ENCODE measurements around the gene XIST. TPM values are rescaled to one million over a fixed set of nuclear protein-coding genes. Genes with fewer than 3 reads are reported as not detected.
"Not testable (repeated sequence)": the region's sequence is repeated elsewhere in the genome, so short reads cannot be mapped to it uniquely, and the experiment has no call there.

XIST gene
- polyA plus RNA-seq, 1 donor (not counting 4 experiments of a cell fraction or from before 2014, with no cell fraction given), result 199 TPM

DNA sequence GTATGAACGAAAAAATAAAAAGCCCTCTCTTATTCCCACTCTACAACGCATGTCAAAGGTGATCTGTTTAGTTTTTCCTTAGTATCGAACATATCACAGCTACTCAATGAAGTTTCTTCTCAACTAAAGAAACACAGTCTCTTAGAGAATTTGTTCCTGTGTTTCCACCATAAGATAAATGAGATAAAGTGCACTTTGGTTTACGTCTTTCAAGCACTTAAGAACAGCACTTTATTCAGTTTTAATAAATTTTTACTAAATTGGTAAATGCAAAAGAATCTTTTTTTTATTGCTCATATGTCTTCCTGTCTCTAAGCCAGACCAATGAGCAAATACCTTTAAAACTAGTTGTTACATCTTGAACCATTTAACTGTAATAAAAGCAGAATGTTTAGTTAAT lies 29.7 kb downstream of the XIST start:
- no peak overlapping the region for H3K9ac ChIP-seq (ENCODE audit: control insufficient read depth, extremely low read depth, insufficient read depth, low read length)
- H3K36me3 ChIP-seq (ENCODE audit: control insufficient read depth in 2 of 2, extremely low read depth in 1 of 2, insufficient read depth in 2 of 2, low read length in 2 of 2), result peaks cover 2 to 3% of the 10 kb centered on the region in 2 experiments
- H2AFZ ChIP-seq (ENCODE audit: control insufficient read depth, low read length), result no peak overlapping the region
- TF ChIP-seq, protein P1, sequence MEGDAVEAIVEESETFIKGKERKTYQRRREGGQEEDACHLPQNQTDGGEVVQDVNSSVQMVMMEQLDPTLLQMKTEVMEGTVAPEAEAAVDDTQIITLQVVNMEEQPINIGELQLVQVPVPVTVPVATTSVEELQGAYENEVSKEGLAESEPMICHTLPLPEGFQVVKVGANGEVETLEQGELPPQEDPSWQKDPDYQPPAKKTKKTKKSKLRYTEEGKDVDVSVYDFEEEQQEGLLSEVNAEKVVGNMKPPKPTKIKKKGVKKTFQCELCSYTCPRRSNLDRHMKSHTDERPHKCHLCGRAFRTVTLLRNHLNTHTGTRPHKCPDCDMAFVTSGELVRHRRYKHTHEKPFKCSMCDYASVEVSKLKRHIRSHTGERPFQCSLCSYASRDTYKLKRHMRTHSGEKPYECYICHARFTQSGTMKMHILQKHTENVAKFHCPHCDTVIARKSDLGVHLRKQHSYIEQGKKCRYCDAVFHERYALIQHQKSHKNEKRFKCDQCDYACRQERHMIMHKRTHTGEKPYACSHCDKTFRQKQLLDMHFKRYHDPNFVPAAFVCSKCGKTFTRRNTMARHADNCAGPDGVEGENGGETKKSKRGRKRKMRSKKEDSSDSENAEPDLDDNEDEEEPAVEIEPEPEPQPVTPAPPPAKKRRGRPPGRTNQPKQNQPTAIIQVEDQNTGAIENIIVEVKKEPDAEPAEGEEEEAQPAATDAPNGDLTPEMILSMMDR (optimal IDR thresholded peaks at IDR 0.05 in 1 of 3, IDR thresholded peaks at IDR 0.05 in 1 of 3, conservative IDR thresholded peaks at IDR 0.05 in 1 of 3; ENCODE audit: extremely low read depth in 1 of 3, insufficient read depth in 2 of 3, low read length in 3 of 3), result no peak
- no peak for TF ChIP-seq EZH2 (IDR thresholded peaks at IDR 0.05; ENCODE audit: low read length)
- no peaks in the 10 kb centered on the region for H3K79me2 ChIP-seq (ENCODE audit: control insufficient read depth, insufficient read depth, low read length)
- peaks cover 6% of the 10 kb centered on the region for H4K20me1 ChIP-seq (ENCODE audit: control insufficient read depth, extremely low read depth, insufficient read depth, low read length)
- H3K27me3 ChIP-seq (ENCODE audit: control insufficient read depth, extremely low read depth, insufficient read depth, low read length), result no peaks in the 10 kb centered on the region
- no peaks in the 10 kb centered on the region for H3K9me3 ChIP-seq (ENCODE audit: control insufficient read depth, low read depth, low read length)
- H3K4me3 ChIP-seq (ENCODE audit: control insufficient read depth in 2 of 3, extremely low read depth in 1 of 3, insufficient read depth in 2 of 3, low read depth in 1 of 3, low read length in 3 of 3), result no peak overlapping the region
- H3K9me1 ChIP-seq (ENCODE audit: control insufficient read depth, extremely low read depth, insufficient read depth, low read length), result no peaks in the 10 kb centered on the region
- FAIRE-seq, result no peak
- dilution Hi-C loops (cut with MboI; ENCODE audit: extremely low pct_ligation_motif_present, low sequenced_read_pairs), result no loop called here
- DNase-seq (ENCODE audit: low read depth, low spot score), result no peak
- H3K4me1 ChIP-seq (ENCODE audit: control insufficient read depth, extremely low read depth, insufficient read depth, low read length), result no peaks in the 10 kb centered on the region
- no peak overlapping the region for H3K4me2 ChIP-seq (ENCODE audit: control insufficient read depth, extremely low read depth, insufficient read depth, low read depth, low read length)
- H3K27ac ChIP-seq (ENCODE audit: control insufficient read depth, insufficient read depth, low read length), result no peak overlapping the region

DNA sequence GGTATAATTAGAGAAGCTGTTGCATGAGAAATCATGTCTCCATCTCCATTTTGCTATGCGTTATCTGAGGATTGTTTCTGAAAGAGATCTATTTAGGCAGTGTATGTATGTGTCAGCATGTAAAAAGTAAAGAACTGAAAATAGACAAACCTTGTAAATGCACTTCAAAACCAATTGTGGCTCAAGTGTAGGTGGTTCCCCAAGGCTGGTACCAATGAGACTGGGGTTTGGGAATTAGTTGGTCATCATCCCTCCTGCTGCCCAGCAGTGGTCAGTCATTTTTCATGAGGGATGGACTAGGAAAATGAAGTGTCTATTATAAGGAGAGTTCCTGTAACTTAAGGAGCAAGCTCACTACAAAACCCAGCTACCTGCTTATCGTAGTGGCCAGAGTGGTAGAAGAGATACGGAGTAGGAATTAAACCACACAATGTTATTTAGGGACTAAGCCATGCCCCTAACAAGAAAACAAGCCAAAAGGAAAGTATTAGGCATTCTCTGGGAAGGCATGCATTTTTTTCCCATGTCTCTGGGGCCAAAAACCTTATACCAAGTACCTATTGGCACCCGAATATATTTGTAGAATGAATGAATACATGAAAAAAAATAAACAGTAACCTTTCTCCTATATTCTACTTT lies 30.5 kb downstream of the XIST start:
- no peak overlapping the region for H3K27ac ChIP-seq (ENCODE audit: control insufficient read depth, insufficient read depth, low read length)
- FAIRE-seq, result no peak

DNA sequence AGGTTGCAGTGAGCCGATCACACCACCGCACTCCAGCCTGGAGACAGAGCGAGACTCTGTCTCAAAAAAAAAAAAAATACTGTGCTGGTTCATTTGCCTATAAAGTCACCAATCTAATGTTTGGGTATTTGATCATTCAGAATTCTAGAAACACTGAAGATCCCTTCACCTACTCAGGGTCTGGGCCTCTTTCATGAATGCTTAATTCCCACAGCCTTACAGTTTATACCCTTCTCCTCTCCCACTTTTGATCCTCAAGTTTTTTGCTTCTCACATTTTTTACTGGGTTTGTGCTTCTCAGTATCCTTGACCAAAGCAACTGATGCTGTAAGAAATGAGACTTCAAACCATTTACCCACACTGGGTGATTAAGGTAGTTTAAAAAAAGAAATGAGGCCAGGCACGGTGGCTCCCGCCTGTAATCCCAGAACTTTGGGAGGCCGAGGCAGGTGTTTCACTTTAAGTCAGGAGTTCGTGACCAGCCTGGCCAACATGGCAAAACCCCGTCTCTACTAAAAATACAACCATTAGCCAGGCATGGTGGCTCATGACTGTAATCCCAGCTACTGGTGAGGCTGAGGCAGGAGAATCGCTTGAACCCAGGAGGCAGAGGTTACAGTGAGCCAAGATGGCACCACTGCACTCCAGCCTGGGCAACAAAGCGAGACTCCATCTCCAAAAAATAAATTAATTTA lies 32.5 kb downstream of the XIST start:
- H3K36me3 ChIP-seq (ENCODE audit: control insufficient read depth in 2 of 2, extremely low read depth in 1 of 2, insufficient read depth in 2 of 2, low read length in 2 of 2); H3K4me1 ChIP-seq (ENCODE audit: control insufficient read depth, extremely low read depth, insufficient read depth, low read length); H3K4me2 ChIP-seq (ENCODE audit: control insufficient read depth, extremely low read depth, insufficient read depth, low read depth, low read length); H3K27me3 ChIP-seq (ENCODE audit: control insufficient read depth, extremely low read depth, insufficient read depth, low read length); H3K4me3 ChIP-seq (ENCODE audit: control insufficient read depth in 2 of 3, extremely low read depth in 1 of 3, insufficient read depth in 2 of 3, low read depth in 1 of 3, low read length in 3 of 3); DNase-seq (ENCODE audit: low read depth, low spot score); H3K27ac ChIP-seq (ENCODE audit: control insufficient read depth, insufficient read depth, low read length); H3K9me1 ChIP-seq (ENCODE audit: control insufficient read depth, extremely low read depth, insufficient read depth, low read length); H4K20me1 ChIP-seq (ENCODE audit: control insufficient read depth, extremely low read depth, insufficient read depth, low read length); FAIRE-seq; H3K9me3 ChIP-seq (ENCODE audit: control insufficient read depth, low read depth, low read length); H3K79me2 ChIP-seq (ENCODE audit: control insufficient read depth, insufficient read depth, low read length); H3K9ac ChIP-seq (ENCODE audit: control insufficient read depth, extremely low read depth, insufficient read depth, low read length); H2AFZ ChIP-seq (ENCODE audit: control insufficient read depth, low read length); dilution Hi-C loops (cut with MboI; ENCODE audit: extremely low pct_ligation_motif_present, low sequenced_read_pairs): not testable (repeated sequence)

More for the DNA sequence above, 30.5 kb downstream of the XIST start:
- Histone ChIP-seq H3K4me1 (ENCODE audit: control insufficient read depth, extremely low read depth, insufficient read depth, low read length) (no peaks in the 10 kb centered on the region), H2AFZ (ENCODE audit: control insufficient read depth, low read length) (no peak overlapping the region), H3K9me1 (ENCODE audit: control insufficient read depth, extremely low read depth, insufficient read depth, low read length) (no peaks in the 10 kb centered on the region), H3K4me3 (ENCODE audit: control insufficient read depth in 2 of 3, extremely low read depth in 1 of 3, insufficient read depth in 2 of 3, low read depth in 1 of 3, low read length in 3 of 3) (no peak overlapping the region), H3K36me3 (ENCODE audit: control insufficient read depth in 2 of 2, extremely low read depth in 1 of 2, insufficient read depth in 2 of 2, low read length in 2 of 2) (peaks cover 2 to 3% of the 10 kb centered on the region in 2 experiments), H3K9me3 (ENCODE audit: control insufficient read depth, low read depth, low read length) (no peaks in the 10 kb centered on the region), H3K4me2 (ENCODE audit: control insufficient read depth, extremely low read depth, insufficient read depth, low read depth, low read length) (no peak overlapping the region), H3K9ac (ENCODE audit: control insufficient read depth, extremely low read depth, insufficient read depth, low read length) (no peak overlapping the region), H4K20me1 (ENCODE audit: control insufficient read depth, extremely low read depth, insufficient read depth, low read length) (peaks cover 5% of the 10 kb centered on the region), H3K79me2 (ENCODE audit: control insufficient read depth, insufficient read depth, low read length) (no peaks in the 10 kb centered on the region), H3K27me3 (ENCODE audit: control insufficient read depth, extremely low read depth, insufficient read depth, low read length) (no peaks in the 10 kb centered on the region)
- dilution Hi-C loops (cut with MboI; ENCODE audit: extremely low pct_ligation_motif_present, low sequenced_read_pairs), result no loop called here
- TF ChIP-seq EZH2 (IDR thresholded peaks at IDR 0.05; ENCODE audit: low read length), result no peak
- TF ChIP-seq, protein P1 (optimal IDR thresholded peaks at IDR 0.05 in 1 of 3, IDR thresholded peaks at IDR 0.05 in 1 of 3, conservative IDR thresholded peaks at IDR 0.05 in 1 of 3; ENCODE audit: extremely low read depth in 1 of 3, insufficient read depth in 2 of 3, low read length in 3 of 3), result no peak
- no peak for DNase-seq (ENCODE audit: low read depth, low spot score)

Measured in keratinocyte (primary cell).